AG04450 (cell line): ENCODE measurements around the gene PDK2. TPM values are rescaled to one million over a fixed set of nuclear protein-coding genes. Genes with fewer than 3 reads are reported as not detected.

Experiments used
- CTCF ChIA-PET: fragments of 300-600, 350-600 bp; formaldehyde crosslinking; extraction: SDS; loops from one replicate; lab custom pipeline; 2022; ENCODE audit warnings: antibody characterized with exemption, inconsistent platforms; lab: Charles Lee
- POLR2A ChIA-PET: fragments of 350-600 bp; formaldehyde crosslinking; extraction: SDS; loops from one replicate; lab custom pipeline; 2021; ENCODE audit warnings: antibody characterized with exemption, inconsistent platforms; lab: Yijun Ruan, JAX
- DNase-seq: peaks from one replicate; pipeline ENCODE4 v3.0.0-alpha.2; 2011; ENCODE audit warnings: low read depth, low spot score
- H3K27ac ChIP-seq: one replicate; pipeline ENCODE4 v1.5.1; 2012; ENCODE audit warnings: low read depth, low read length, control low read depth
- H3K27me3 ChIP-seq: one replicate; pipeline ENCODE4 v1.6.0; 2012; ENCODE audit warnings: low read length; ENCODE audit not compliant: control insufficient read depth, insufficient read depth
- H3K4me3 ChIP-seq: 2 replicates; pipeline ENCODE4 v1.5.1; 2011; ENCODE audit warnings: mild to moderate bottlenecking, low read depth, low read length, control low read depth
- H3K9me3 ChIP-seq: 2 replicates; pipeline ENCODE4 v1.5.1; 2012; ENCODE audit warnings: low read length; ENCODE audit not compliant: control insufficient read depth, insufficient read depth
- CTCF ChIP-seq: IDR thresholded peaks from 2 replicates; pipeline ENCODE4 v1.5.1; 2011; ENCODE audit warnings: low read depth, low read length, control low read depth, inconsistent platforms
- polyA plus RNA-seq: library from polyadenylated mRNA; depleted of rRNA; stranded (reverse); fragments of >200 nt; gene quantifications from 2 replicates; pipeline ENCODE4 v1.2.3, GENCODE V29; 2011

Gene PDK2
- polyA plus RNA-seq, 1 experiment = 62.4 TPM

GRCh38 chr17:50146230-50146926 lies 51.2 kb downstream of the PDK2 start:
- no peak; the same call in 1 of the 2 replicates for TF ChIP-seq CTCF
- Histone ChIP-seq H3K4me3 (peak overlapping the region; percentile 79), H3K27me3 (no peaks in the 10 kb centered on the region), H3K9me3 (no peaks in the 10 kb centered on the region; the same call in 1 of the 2 replicates), H3K27ac (no peak overlapping the region)
- POLR2A ChIA-PET = interaction anchor here (0.5 to 1.3 kb wide), 2 partner anchors 55 to 862 kb away, joined by 4 to 5 read pairs; partner anchors contain the start of gene COL1A1
- CTCF ChIA-PET = interaction anchor here (0.8 to 5.5 kb wide), 4 partner anchors 15 to 151 kb away, joined by 5 to 25 read pairs (median 8); no protein-coding TSS in a partner anchor
- no peak for DNase-seq

GRCh38 chr17:50146927-50147665 lies 51.9 kb downstream of the PDK2 start:
- Histone ChIP-seq H3K27ac (no peak overlapping the region), H3K27me3 (no peaks in the 10 kb centered on the region), H3K4me3 (peak overlapping the region; percentile 79), H3K9me3 (no peaks in the 10 kb centered on the region; the same call in 1 of the 2 replicates)
- no peak for TF ChIP-seq CTCF
- ChIA-PET POLR2A (interaction anchor here (0.5 to 1.4 kb wide), 5 partner anchors 9 to 863 kb away, joined by 3 to 5 read pairs (median 3); partner anchors contain the start of gene COL1A1), CTCF (interaction anchor here (0.7 to 5.5 kb wide), 5 partner anchors 8 to 150 kb away, joined by 3 to 25 read pairs (median 5); no protein-coding TSS in a partner anchor)
- DNase-seq = no peak

- H3K27me3 ChIP-seq = no peaks in the 10 kb centered on the region
- H3K27ac ChIP-seq = peak overlapping the region; percentile 11
- no peak for TF ChIP-seq CTCF
- CTCF ChIA-PET = interaction anchor here (0.6 to 5.5 kb wide), 7 partner anchors 9 to 150 kb away, joined by 3 to 25 read pairs (median 3); no protein-coding TSS in a partner anchor
- peak overlapping the region; percentile 79 for H3K4me3 ChIP-seq
- no peak for DNase-seq
- H3K9me3 ChIP-seq = no peaks in the 10 kb centered on the region; the same call in 1 of the 2 replicates
- POLR2A ChIA-PET = interaction anchor here (0.5 to 1.4 kb wide), 4 partner anchors 10 to 54 kb away, joined by 3 read pairs; no protein-coding TSS in a partner anchor
These were observed 52.7 kb downstream of the PDK2 start for GRCh38 chr17:50147841-50148225.

GRCh38 chr17:50148226-50149090 lies 53.3 kb downstream of the PDK2 start:
- peak; percentile 53 for TF ChIP-seq CTCF
- no peak for DNase-seq

More at GRCh38 chr17:50148226-50149090, 53.3 kb downstream of the PDK2 start:
- no peaks in the 10 kb centered on the region for H3K27me3 ChIP-seq
- ChIA-PET POLR2A (interaction anchor here (0.6 to 1.4 kb wide), 4 partner anchors 10 to 90 kb away, joined by 3 to 5 read pairs (median 3); no protein-coding TSS in a partner anchor), CTCF (interaction anchor here (0.6 to 5.5 kb wide), 7 partner anchors 9 to 150 kb away, joined by 3 to 25 read pairs (median 3); no protein-coding TSS in a partner anchor)
- no peaks in the 10 kb centered on the region; the same call in 1 of the 2 replicates for H3K9me3 ChIP-seq
- H3K27ac ChIP-seq = peak overlapping the region; percentile 11
- H3K4me3 ChIP-seq = peak overlapping the region; percentile 79
